AG04450 (cell line): Measurements from ENCODE around the gene ADGRD1. TPM values are rescaled to one million over a fixed set of nuclear protein-coding genes. Genes with fewer than 3 reads are reported as not detected.

Experiments used
- CTCF ChIA-PET: fragments of 300-600, 350-600 bp; formaldehyde crosslinking; extraction: SDS; loops from one replicate; lab custom pipeline; 2022; ENCODE audit warnings: antibody characterized with exemption, inconsistent platforms; lab: Charles Lee
- POLR2A ChIA-PET: fragments of 350-600 bp; formaldehyde crosslinking; extraction: SDS; loops from one replicate; lab custom pipeline; 2021; ENCODE audit warnings: antibody characterized with exemption, inconsistent platforms; lab: Yijun Ruan, JAX
- DNase-seq: peaks from one replicate; pipeline ENCODE4 v3.0.0-alpha.2; 2011; ENCODE audit warnings: low read depth, low spot score
- H3K27ac ChIP-seq: one replicate; pipeline ENCODE4 v1.5.1; 2012; ENCODE audit warnings: low read depth, low read length, control low read depth
- H3K27me3 ChIP-seq: one replicate; pipeline ENCODE4 v1.6.0; 2012; ENCODE audit warnings: low read length; ENCODE audit not compliant: control insufficient read depth, insufficient read depth
- H3K4me3 ChIP-seq: 2 replicates; pipeline ENCODE4 v1.5.1; 2011; ENCODE audit warnings: mild to moderate bottlenecking, low read depth, low read length, control low read depth
- H3K9me3 ChIP-seq: 2 replicates; pipeline ENCODE4 v1.5.1; 2012; ENCODE audit warnings: low read length; ENCODE audit not compliant: control insufficient read depth, insufficient read depth
- CTCF ChIP-seq: IDR thresholded peaks from 2 replicates; pipeline ENCODE4 v1.5.1; 2011; ENCODE audit warnings: low read depth, low read length, control low read depth, inconsistent platforms
- polyA plus RNA-seq: library from polyadenylated mRNA; depleted of rRNA; stranded (reverse); fragments of >200 nt; gene quantifications from 2 replicates; pipeline ENCODE4 v1.2.3, GENCODE V29; 2011

Gene ADGRD1
- polyA plus RNA-seq, 1 experiment = 0.05 TPM

- no peak overlapping the region for H3K27ac ChIP-seq
- H3K4me3 ChIP-seq = no peak overlapping the region
- H3K27me3 ChIP-seq = no peaks in the 10 kb centered on the region
- ChIA-PET CTCF (no interaction called here), POLR2A (no interaction called here)
- no peak for TF ChIP-seq CTCF
- peaks cover 33% of the 10 kb centered on the region for H3K9me3 ChIP-seq
- DNase-seq = no peak
Observed at GRCh38 chr12:130978785-130979184, 25.1 kb downstream of the ADGRD1 start.

- TF ChIP-seq CTCF = no peak
- no peak for DNase-seq
- POLR2A ChIA-PET = no interaction called here
- H3K9me3 ChIP-seq = peaks cover 27% of the 10 kb centered on the region
- H3K27ac ChIP-seq = no peak overlapping the region
- no peaks in the 10 kb centered on the region for H3K27me3 ChIP-seq
- H3K4me3 ChIP-seq = no peak overlapping the region
- CTCF ChIA-PET = no interaction called here
Observed at GRCh38 chr12:130981074-130981742, 27.5 kb downstream of the ADGRD1 start.

GRCh38 chr12:130981911-130982310 lies 28.2 kb downstream of the ADGRD1 start:
- Histone ChIP-seq H3K27ac (no peak overlapping the region), H3K27me3 (no peaks in the 10 kb centered on the region), H3K9me3 (peaks cover 24% of the 10 kb centered on the region), H3K4me3 (no peak overlapping the region)
- DNase-seq = no peak
- no peak for TF ChIP-seq CTCF
- ChIA-PET POLR2A (no interaction called here), CTCF (no interaction called here)

GRCh38 chr12:130982565-130983225 lies 29.0 kb downstream of the ADGRD1 start:
- no peak overlapping the region for H3K4me3 ChIP-seq
- H3K27ac ChIP-seq = no peak overlapping the region
- ChIA-PET POLR2A (no interaction called here), CTCF (no interaction called here)
- no peaks in the 10 kb centered on the region for H3K27me3 ChIP-seq
- no peak for DNase-seq
- TF ChIP-seq CTCF = no peak
- peaks cover 19% of the 10 kb centered on the region; the same call in 1 of the 2 replicates for H3K9me3 ChIP-seq

- DNase-seq = no peak
Observed at GRCh38 chr12:130983328-130984017, 29.8 kb downstream of the ADGRD1 start.

More at GRCh38 chr12:130983328-130984017, 29.8 kb downstream of the ADGRD1 start:
- H3K27ac ChIP-seq = no peak overlapping the region
- POLR2A ChIA-PET = no interaction called here
- no peak overlapping the region for H3K4me3 ChIP-seq
- H3K27me3 ChIP-seq = no peaks in the 10 kb centered on the region
- CTCF ChIA-PET = no interaction called here
- no peak for TF ChIP-seq CTCF
- peaks cover 19% of the 10 kb centered on the region for H3K9me3 ChIP-seq
